K562 (cell line): ENCODE measurements around the gene SERPIND1. TPM values are rescaled to one million over a fixed set of nuclear protein-coding genes. Genes with fewer than 3 reads are reported as not detected.

Experiments
- BHLHE40 ChIP-seq: IDR thresholded peaks from 2 replicates; pipeline ENCODE4 v1.6.1; 2011; ENCODE audit warnings: low read length, improper control_type of control experiment
- HDAC6 ChIP-seq: IDR thresholded peaks from 2 replicates; pipeline ENCODE4 v1.6.1; 2012; ENCODE audit warnings: low read depth, mild to moderate bottlenecking, control low read depth, inconsistent platforms, low read length, moderate library complexity
- HNRNPH1 ChIP-seq: fragments of 200-400 bp; formaldehyde crosslinking; optimal IDR thresholded peaks from 2 replicates; pipeline ENCODE3; 2017; ENCODE audit warnings: low read depth, mild to moderate bottlenecking, low read length, moderate library complexity
- MED1 ChIP-seq: sonication (generic); formaldehyde crosslinking; IDR thresholded peaks from 2 replicates; pipeline ENCODE4 v1.8.1; 2023; ENCODE audit warnings: missing genetic modification reagents, borderline replicate concordance
- MEF2D ChIP-seq: conservative IDR thresholded peaks from 2 replicates; pipeline ENCODE4 v1.6.1; 2016; ENCODE audit warnings: low read depth, missing genetic modification characterization, missing compliant biosample characterization
- PRPF4 ChIP-seq: fragments of 200-400 bp; formaldehyde crosslinking; IDR thresholded peaks from one replicate; pipeline ENCODE4 v1.6.1; 2017; ENCODE audit warnings: low read length, low read depth, mild to moderate bottlenecking; ENCODE audit not compliant: insufficient read depth, poor library complexity, severe bottlenecking
- polyA plus RNA-seq, 8 experiments: library from polyadenylated mRNA; depleted of rRNA in 4 of 8; stranded (reverse) in 5 of 8; unstranded in 3 of 8; fragments of >200 nt; fragmentation: Nextera tagmentation in 2 of 8; fragmentation: Illumina TruSeq in 1 of 8; extraction: Ambion mirVana in 2 of 8; extraction: Trizol in 1 of 8; gene quantifications; 2 replicates each; pipeline versions ENCODE4 v1.2.1 to v1.2.3, GENCODE V29; 2011 to 2014; ENCODE audit warnings: inconsistent platforms in 1 of 8, missing spikeins in 1 of 8
- total RNA-seq, 7 experiments: library from RNA; depleted of rRNA in 6 of 7; stranded (reverse); fragments of >200 nt in 6 of 7; fragmentation: Illumina TruSeq in 2 of 7; extraction: Trizol in 2 of 7; gene quantifications; 2 replicates each; pipeline versions ENCODE4 v1.2.1 to v1.2.3, GENCODE V29; 2011 to 2021; ENCODE audit warnings: low replicate concordance in 1 of 7
- TF ChIP-seq, protein P1 (sequence below): sonication (generic); formaldehyde crosslinking; IDR thresholded peaks from 2 replicates; pipeline ENCODE4 v1.8.0; 2023; ENCODE audit warnings: mild to moderate bottlenecking, missing genetic modification reagents
- TF ChIP-seq, protein P2 (sequence below): fragments of 250-450 bp; sonication (Bioruptor Pico); IDR thresholded peaks from 2 replicates; pipeline ENCODE4 v1.8.0; 2022; ENCODE audit warnings: moderate library complexity, mild to moderate bottlenecking, inconsistent platforms
- TF ChIP-seq, protein P3 (sequence below): fragments of 250-450 bp; sonication (Bioruptor Pico); IDR thresholded peaks from 2 replicates; pipeline ENCODE4 v1.4.0; 2020; ENCODE audit warnings: mild to moderate bottlenecking, moderate library complexity
- TF ChIP-seq, protein P4 (sequence below), 3 experiments: IDR thresholded peaks in 2 of 3; conservative IDR thresholded peaks in 1 of 3; 2 replicates each; pipeline ENCODE4 v1.5.1; 2011 to 2012; ENCODE audit warnings: low read length in 3 of 3, mild to moderate bottlenecking in 3 of 3, control low read depth in 2 of 3, improper control_type of control experiment in 1 of 3, inconsistent platforms in 1 of 3, low read depth in 1 of 3, mixed read lengths in 1 of 3, moderate library complexity in 1 of 3; ENCODE audit not compliant: insufficient read depth in 2 of 3
- TF ChIP-seq, protein P5 (sequence below), 2 experiments: IDR thresholded peaks; 2 replicates each; pipeline ENCODE4 v1.6.1; 2012; ENCODE audit warnings: improper control_type of control experiment in 2 of 2, low read depth in 2 of 2, low read length in 2 of 2, borderline replicate concordance in 1 of 2

Gene SERPIND1
- total and polyA plus RNA-seq, 9 of the 15 experiments (the other 6 are each of a cell fraction or from before 2014, with no cell fraction given), result 0.04 to 0.11 (median 0.09) TPM; not detected in 6

DNA sequence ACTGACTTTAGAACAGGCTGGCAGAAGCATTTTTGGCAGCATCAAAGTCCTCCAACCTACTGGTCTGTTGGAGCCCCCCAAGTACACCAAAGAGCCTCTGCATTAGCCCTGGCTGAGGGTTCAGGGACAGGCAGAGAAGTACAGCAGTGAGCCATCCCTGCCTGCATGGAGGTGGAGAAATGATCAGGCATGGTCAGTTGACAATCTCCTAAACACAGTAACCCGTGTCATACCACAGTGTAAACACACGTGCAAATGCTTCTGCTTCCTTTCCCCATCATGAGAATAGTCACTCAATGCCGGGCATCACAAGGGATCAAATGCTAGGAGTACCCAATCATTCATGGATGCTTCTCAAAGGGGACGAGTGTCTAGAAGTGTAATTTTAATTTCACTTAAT is 8.2 kb downstream of the SERPIND1 start (continued):
- peak; percentile 78 for TF ChIP-seq BHLHE40
- TF ChIP-seq, protein P1, sequence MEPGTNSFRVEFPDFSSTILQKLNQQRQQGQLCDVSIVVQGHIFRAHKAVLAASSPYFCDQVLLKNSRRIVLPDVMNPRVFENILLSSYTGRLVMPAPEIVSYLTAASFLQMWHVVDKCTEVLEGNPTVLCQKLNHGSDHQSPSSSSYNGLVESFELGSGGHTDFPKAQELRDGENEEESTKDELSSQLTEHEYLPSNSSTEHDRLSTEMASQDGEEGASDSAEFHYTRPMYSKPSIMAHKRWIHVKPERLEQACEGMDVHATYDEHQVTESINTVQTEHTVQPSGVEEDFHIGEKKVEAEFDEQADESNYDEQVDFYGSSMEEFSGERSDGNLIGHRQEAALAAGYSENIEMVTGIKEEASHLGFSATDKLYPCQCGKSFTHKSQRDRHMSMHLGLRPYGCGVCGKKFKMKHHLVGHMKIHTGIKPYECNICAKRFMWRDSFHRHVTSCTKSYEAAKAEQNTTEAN (CRISPR knock-in tag), result no peak
- TF ChIP-seq, protein P2, sequence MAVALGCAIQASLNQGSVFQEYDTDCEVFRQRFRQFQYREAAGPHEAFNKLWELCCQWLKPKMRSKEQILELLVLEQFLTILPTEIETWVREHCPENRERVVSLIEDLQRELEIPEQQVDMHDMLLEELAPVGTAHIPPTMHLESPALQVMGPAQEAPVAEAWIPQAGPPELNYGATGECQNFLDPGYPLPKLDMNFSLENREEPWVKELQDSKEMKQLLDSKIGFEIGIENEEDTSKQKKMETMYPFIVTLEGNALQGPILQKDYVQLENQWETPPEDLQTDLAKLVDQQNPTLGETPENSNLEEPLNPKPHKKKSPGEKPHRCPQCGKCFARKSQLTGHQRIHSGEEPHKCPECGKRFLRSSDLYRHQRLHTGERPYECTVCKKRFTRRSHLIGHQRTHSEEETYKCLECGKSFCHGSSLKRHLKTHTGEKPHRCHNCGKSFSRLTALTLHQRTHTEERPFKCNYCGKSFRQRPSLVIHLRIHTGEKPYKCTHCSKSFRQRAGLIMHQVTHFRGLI (CRISPR knock-in tag), result no peak
- TF ChIP-seq PRPF4, result no peak
- TF ChIP-seq MEF2D (tag), result no peak
- TF ChIP-seq, protein P3, sequence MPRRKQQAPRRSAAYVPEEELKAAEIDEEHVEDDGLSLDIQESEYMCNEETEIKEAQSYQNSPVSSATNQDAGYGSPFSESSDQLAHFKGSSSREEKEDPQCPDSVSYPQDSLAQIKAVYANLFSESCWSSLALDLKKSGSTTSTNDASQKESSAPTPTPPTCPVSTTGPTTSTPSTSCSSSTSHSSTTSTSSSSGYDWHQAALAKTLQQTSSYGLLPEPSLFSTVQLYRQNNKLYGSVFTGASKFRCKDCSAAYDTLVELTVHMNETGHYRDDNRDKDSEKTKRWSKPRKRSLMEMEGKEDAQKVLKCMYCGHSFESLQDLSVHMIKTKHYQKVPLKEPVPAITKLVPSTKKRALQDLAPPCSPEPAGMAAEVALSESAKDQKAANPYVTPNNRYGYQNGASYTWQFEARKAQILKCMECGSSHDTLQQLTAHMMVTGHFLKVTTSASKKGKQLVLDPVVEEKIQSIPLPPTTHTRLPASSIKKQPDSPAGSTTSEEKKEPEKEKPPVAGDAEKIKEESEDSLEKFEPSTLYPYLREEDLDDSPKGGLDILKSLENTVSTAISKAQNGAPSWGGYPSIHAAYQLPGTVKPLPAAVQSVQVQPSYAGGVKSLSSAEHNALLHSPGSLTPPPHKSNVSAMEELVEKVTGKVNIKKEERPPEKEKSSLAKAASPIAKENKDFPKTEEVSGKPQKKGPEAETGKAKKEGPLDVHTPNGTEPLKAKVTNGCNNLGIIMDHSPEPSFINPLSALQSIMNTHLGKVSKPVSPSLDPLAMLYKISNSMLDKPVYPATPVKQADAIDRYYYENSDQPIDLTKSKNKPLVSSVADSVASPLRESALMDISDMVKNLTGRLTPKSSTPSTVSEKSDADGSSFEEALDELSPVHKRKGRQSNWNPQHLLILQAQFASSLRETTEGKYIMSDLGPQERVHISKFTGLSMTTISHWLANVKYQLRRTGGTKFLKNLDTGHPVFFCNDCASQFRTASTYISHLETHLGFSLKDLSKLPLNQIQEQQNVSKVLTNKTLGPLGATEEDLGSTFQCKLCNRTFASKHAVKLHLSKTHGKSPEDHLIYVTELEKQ (CRISPR knock-in tag), result no peak
- TF ChIP-seq, protein P4, sequence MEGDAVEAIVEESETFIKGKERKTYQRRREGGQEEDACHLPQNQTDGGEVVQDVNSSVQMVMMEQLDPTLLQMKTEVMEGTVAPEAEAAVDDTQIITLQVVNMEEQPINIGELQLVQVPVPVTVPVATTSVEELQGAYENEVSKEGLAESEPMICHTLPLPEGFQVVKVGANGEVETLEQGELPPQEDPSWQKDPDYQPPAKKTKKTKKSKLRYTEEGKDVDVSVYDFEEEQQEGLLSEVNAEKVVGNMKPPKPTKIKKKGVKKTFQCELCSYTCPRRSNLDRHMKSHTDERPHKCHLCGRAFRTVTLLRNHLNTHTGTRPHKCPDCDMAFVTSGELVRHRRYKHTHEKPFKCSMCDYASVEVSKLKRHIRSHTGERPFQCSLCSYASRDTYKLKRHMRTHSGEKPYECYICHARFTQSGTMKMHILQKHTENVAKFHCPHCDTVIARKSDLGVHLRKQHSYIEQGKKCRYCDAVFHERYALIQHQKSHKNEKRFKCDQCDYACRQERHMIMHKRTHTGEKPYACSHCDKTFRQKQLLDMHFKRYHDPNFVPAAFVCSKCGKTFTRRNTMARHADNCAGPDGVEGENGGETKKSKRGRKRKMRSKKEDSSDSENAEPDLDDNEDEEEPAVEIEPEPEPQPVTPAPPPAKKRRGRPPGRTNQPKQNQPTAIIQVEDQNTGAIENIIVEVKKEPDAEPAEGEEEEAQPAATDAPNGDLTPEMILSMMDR (IDR thresholded peaks at IDR 0.05 in 2 of 3, conservative IDR thresholded peaks at IDR 0.05 in 1 of 3; ENCODE audit: insufficient read depth in 2 of 3, low read depth in 1 of 3, low read length in 3 of 3), result 0 out of 6 replicates have a peak, but pooled peaks of 1 of the 3 experiments have one; percentile 1
- TF ChIP-seq, protein P5, sequence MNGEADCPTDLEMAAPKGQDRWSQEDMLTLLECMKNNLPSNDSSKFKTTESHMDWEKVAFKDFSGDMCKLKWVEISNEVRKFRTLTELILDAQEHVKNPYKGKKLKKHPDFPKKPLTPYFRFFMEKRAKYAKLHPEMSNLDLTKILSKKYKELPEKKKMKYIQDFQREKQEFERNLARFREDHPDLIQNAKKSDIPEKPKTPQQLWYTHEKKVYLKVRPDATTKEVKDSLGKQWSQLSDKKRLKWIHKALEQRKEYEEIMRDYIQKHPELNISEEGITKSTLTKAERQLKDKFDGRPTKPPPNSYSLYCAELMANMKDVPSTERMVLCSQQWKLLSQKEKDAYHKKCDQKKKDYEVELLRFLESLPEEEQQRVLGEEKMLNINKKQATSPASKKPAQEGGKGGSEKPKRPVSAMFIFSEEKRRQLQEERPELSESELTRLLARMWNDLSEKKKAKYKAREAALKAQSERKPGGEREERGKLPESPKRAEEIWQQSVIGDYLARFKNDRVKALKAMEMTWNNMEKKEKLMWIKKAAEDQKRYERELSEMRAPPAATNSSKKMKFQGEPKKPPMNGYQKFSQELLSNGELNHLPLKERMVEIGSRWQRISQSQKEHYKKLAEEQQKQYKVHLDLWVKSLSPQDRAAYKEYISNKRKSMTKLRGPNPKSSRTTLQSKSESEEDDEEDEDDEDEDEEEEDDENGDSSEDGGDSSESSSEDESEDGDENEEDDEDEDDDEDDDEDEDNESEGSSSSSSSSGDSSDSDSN (IDR thresholded peaks at IDR 0.05; ENCODE audit: borderline replicate concordance in 1 of 2, low read depth in 2 of 2, low read length in 2 of 2), result peak in 1 of 2 experiments; percentile 5; a peak in 1 of 4 replicates
- TF ChIP-seq HNRNPH1, result no peak
- TF ChIP-seq HDAC6, result peak; percentile 36; the same call in 1 of the 2 replicates
- no peak for TF ChIP-seq MED1 (CRISPR knock-in tag)
